Panc1 (cell line): ENCODE measurements around the gene STAP2. TPM values are rescaled to one million over a fixed set of nuclear protein-coding genes. Genes with fewer than 3 reads are reported as not detected.

ENCODE experiments used
- ATAC-seq: fragments of 200-7000 bp; cut with Tn5 transposase; 2 replicates; pipeline ENCODE4 v1.9.1; 2020; ENCODE audit warnings: mild to moderate bottlenecking, moderate library complexity
- BruUV-seq: library from RNA; stranded (reverse); fragments of 400-500 nt; replicated peaks from 2 replicates; lab custom pipeline; 2021; lab: Mats Ljungman, UMichigan
- CTCF ChIA-PET: fragments of 300-600 bp; sonication (Branson Sonifier 250); formaldehyde crosslinking; loops from one replicate; lab custom pipeline; 2022; ENCODE audit warnings: antibody characterized with exemption; lab: Charles Lee
- POLR2A ChIA-PET: fragments of 300-600 bp; sonication (Branson Sonifier 250); formaldehyde crosslinking; loops from one replicate; lab custom pipeline; 2022; ENCODE audit warnings: antibody characterized with exemption; lab: Charles Lee
- DNase-seq: peaks from one replicate; pipeline ENCODE4 v3.0.0-alpha.2; 2010; ENCODE audit warnings: low read depth, low spot score
- H3K27ac ChIP-seq: 2 replicates; pipeline ENCODE4 v1.5.1; 2011; ENCODE audit warnings: mild to moderate bottlenecking, low read length, inconsistent platforms
- H3K27me3 ChIP-seq: fragments of 200-500 bp; sonication (Bioruptor generic); 2 replicates; pipeline ENCODE4 v1.6.0; 2014; ENCODE audit warnings: low read length, inconsistent platforms; ENCODE audit not compliant: control insufficient read depth, insufficient read depth
- H3K36me3 ChIP-seq: fragments of 200-500 bp; sonication (Bioruptor generic); 2 replicates; pipeline ENCODE4 v1.5.1; 2014; ENCODE audit warnings: inconsistent platforms, mild to moderate bottlenecking, low read length, moderate library complexity; ENCODE audit not compliant: control insufficient read depth, insufficient read depth
- H3K4me1 ChIP-seq: 2 replicates; pipeline ENCODE4 v1.5.1; 2011; ENCODE audit warnings: inconsistent platforms, mild to moderate bottlenecking, low read length, moderate library complexity; ENCODE audit not compliant: control insufficient read depth, insufficient read depth
- H3K4me3 ChIP-seq, 2 experiments: 2 replicates each; pipeline ENCODE4 v1.5.1; 2011 to 2012; ENCODE audit warnings: low read depth in 2 of 2, low read length in 2 of 2, mild to moderate bottlenecking in 2 of 2, inconsistent platforms in 1 of 2, moderate library complexity in 1 of 2
- H3K9me3 ChIP-seq: fragments of 200-500 bp; sonication (Bioruptor generic); 2 replicates; pipeline ENCODE4 v1.5.1; 2014; ENCODE audit warnings: low read depth, mild to moderate bottlenecking, inconsistent platforms, low read length, moderate library complexity; ENCODE audit not compliant: control insufficient read depth, insufficient read depth
- POLR2AphosphoS5 ChIP-seq: IDR thresholded peaks from 2 replicates; pipeline ENCODE4 v1.6.1; 2012; ENCODE audit warnings: mild to moderate bottlenecking, low read depth, low read length, moderate library complexity
- SIN3A ChIP-seq: IDR thresholded peaks from 2 replicates; pipeline ENCODE4 v1.6.1; 2012; ENCODE audit warnings: low read depth, mild to moderate bottlenecking, low read length, moderate library complexity, borderline replicate concordance; ENCODE audit not compliant: insufficient read depth
- TCF7L2 ChIP-seq: IDR thresholded peaks from 2 replicates; pipeline ENCODE4 v1.6.1; 2011; ENCODE audit warnings: mild to moderate bottlenecking, low read depth, low read length, inconsistent platforms
- in situ Hi-C: cut with HindIII; loops from 2 replicates; pipeline ENCODE4 v1.10.0; 2016; ENCODE audit warnings: low sequenced_read_pairs, low pct_unique_long_range_greater_than_20kb
- intact Hi-C: fragments of 100-400 bp; cut with micrococcal nuclease; formaldehyde crosslinking; loops from one replicate; pipeline ENCODE4 v1.10.0; 2022; ENCODE audit not compliant: unreplicated experiment
- total RNA-seq: library from RNA; stranded (reverse); gene quantifications from one replicate; pipeline ENCODE4 v1.2.1, GENCODE V29; 2021; ENCODE audit not compliant: unreplicated experiment
- TF ChIP-seq, protein P1 (sequence below), 2 experiments: IDR thresholded peaks; 2 replicates each; pipeline ENCODE4 v1.6.1; 2011 to 2012; ENCODE audit warnings: low read depth in 2 of 2, control low read depth in 1 of 2, low read length in 1 of 2, mild to moderate bottlenecking in 1 of 2, moderate library complexity in 1 of 2; ENCODE audit not compliant: insufficient read depth in 1 of 2
- TF ChIP-seq, protein P2 (sequence below): fragments of 450-650 bp; IDR thresholded peaks from 2 replicates; pipeline ENCODE4 v1.5.1; 2017; ENCODE audit warnings: mild to moderate bottlenecking

STAP2 gene
- total RNA-seq, 1 experiment from 2014 or later = 10.0 TPM

DNA sequence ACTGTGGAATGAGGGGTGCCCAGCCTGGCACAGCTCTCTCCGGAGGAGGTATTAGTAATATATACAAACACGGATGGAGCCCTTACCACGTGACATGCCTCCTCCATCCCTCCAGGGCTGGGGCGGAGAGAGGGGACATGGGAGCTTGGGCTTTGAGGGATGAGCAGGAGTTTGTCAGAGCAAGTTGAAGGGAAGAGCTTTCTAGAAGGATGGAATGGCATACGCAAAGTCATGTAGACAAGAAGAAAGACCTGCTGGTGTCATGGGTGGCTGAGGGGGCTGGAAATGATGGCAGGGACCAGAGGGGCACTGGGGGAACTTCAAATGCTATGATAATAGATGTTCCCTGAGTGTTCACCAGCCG is 7.4 kb upstream of the STAP2 start:
- H3K27ac ChIP-seq = no peak overlapping the region
- no peaks in the 10 kb centered on the region; the same call in 1 of the 2 replicates for H3K36me3 ChIP-seq
- H3K4me1 ChIP-seq = peaks cover 4% of the 10 kb centered on the region
- no peaks in the 10 kb centered on the region for H3K9me3 ChIP-seq
- BruUV-seq = no TSS peak
- ATAC-seq (no peak), DNase-seq (no peak)
- in situ Hi-C loops (no loop called here), intact Hi-C loops (no loop called here)
- H3K27me3 ChIP-seq = no peaks in the 10 kb centered on the region
- POLR2A ChIA-PET = no interaction called here
- no peak overlapping the region for H3K4me3 ChIP-seq
- CTCF ChIA-PET = no interaction called here
- TF ChIP-seq TCF7L2 (no peak), POLR2AphosphoS5 (no peak), SIN3A (no peak)
- TF ChIP-seq, protein P1, sequence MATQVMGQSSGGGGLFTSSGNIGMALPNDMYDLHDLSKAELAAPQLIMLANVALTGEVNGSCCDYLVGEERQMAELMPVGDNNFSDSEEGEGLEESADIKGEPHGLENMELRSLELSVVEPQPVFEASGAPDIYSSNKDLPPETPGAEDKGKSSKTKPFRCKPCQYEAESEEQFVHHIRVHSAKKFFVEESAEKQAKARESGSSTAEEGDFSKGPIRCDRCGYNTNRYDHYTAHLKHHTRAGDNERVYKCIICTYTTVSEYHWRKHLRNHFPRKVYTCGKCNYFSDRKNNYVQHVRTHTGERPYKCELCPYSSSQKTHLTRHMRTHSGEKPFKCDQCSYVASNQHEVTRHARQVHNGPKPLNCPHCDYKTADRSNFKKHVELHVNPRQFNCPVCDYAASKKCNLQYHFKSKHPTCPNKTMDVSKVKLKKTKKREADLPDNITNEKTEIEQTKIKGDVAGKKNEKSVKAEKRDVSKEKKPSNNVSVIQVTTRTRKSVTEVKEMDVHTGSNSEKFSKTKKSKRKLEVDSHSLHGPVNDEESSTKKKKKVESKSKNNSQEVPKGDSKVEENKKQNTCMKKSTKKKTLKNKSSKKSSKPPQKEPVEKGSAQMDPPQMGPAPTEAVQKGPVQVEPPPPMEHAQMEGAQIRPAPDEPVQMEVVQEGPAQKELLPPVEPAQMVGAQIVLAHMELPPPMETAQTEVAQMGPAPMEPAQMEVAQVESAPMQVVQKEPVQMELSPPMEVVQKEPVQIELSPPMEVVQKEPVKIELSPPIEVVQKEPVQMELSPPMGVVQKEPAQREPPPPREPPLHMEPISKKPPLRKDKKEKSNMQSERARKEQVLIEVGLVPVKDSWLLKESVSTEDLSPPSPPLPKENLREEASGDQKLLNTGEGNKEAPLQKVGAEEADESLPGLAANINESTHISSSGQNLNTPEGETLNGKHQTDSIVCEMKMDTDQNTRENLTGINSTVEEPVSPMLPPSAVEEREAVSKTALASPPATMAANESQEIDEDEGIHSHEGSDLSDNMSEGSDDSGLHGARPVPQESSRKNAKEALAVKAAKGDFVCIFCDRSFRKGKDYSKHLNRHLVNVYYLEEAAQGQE (IDR thresholded peaks at IDR 0.05; ENCODE audit: insufficient read depth in 1 of 2, low read depth in 2 of 2, low read length in 1 of 2) = no peak
- TF ChIP-seq, protein P2, sequence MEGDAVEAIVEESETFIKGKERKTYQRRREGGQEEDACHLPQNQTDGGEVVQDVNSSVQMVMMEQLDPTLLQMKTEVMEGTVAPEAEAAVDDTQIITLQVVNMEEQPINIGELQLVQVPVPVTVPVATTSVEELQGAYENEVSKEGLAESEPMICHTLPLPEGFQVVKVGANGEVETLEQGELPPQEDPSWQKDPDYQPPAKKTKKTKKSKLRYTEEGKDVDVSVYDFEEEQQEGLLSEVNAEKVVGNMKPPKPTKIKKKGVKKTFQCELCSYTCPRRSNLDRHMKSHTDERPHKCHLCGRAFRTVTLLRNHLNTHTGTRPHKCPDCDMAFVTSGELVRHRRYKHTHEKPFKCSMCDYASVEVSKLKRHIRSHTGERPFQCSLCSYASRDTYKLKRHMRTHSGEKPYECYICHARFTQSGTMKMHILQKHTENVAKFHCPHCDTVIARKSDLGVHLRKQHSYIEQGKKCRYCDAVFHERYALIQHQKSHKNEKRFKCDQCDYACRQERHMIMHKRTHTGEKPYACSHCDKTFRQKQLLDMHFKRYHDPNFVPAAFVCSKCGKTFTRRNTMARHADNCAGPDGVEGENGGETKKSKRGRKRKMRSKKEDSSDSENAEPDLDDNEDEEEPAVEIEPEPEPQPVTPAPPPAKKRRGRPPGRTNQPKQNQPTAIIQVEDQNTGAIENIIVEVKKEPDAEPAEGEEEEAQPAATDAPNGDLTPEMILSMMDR = no peak

DNA sequence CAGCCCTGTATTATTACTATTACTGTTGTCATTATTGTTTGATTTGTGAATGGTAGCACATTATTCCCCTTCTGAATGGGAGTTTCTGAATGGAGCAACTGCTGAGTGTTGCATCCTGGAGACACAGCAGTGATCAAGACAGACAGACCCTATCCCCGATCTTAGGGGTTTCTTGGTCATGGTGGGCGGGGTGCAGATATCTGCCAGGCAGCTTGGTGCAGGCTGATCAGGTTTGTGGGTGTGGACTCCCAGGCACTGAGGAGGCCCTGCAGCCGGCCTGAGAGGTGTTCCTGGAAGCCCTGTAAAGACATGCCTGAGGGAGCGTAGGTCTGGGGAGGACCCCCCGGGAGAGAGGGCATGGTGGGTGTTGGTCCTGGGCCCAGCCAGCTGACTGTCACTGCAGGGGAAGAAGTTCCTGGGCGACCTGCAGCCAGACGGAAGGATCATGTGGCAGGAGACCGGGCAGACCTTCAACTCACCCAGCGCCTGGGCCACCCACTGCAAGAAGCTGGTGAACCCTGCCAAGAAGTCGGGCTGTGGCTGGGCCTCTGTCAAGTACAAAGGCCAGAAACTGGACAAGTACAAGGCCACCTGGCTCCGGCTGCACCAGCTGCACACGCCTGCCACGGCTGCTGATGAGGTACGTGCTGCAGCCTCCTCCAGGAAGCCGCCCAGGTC is 6.9 kb upstream of the STAP2 start:
- TF ChIP-seq, protein P1 (IDR thresholded peaks at IDR 0.05; ENCODE audit: insufficient read depth in 1 of 2, low read depth in 2 of 2, low read length in 1 of 2) = no peak
- TF ChIP-seq, protein P2 = no peak
- TF ChIP-seq TCF7L2 (no peak), SIN3A (no peak), POLR2AphosphoS5 (no peak)
- ChIA-PET POLR2A (no interaction called here), CTCF (no interaction called here)
- Histone ChIP-seq H3K27ac (no peak overlapping the region), H3K4me3 (no peak overlapping the region), H3K36me3 (no peaks in the 10 kb centered on the region; the same call in 1 of the 2 replicates), H3K27me3 (no peaks in the 10 kb centered on the region), H3K4me1 (peaks cover 4% of the 10 kb centered on the region), H3K9me3 (no peaks in the 10 kb centered on the region)
- no peak for ATAC-seq
- intact Hi-C loops (no loop called here), in situ Hi-C loops (no loop called here)
- TSS peak; percentile 84 for BruUV-seq
- DNase-seq = no peak
